Left cardiac atrium (tissue), 4 donors: ENCODE data around the gene GCNT2. TPM values are rescaled to one million over a fixed set of nuclear protein-coding genes. Genes with fewer than 3 reads are reported as not detected.
"Not testable (repeated sequence)": the region's sequence is repeated elsewhere in the genome, so short reads cannot be mapped to it uniquely, and the experiment has no call there.

Source experiments
- ATAC-seq, 2 donors: fragments of 200-7000 bp; cut with Tn5 transposase; one replicate each; pipeline ENCODE4 v1.9.1; 2020; ENCODE audit warnings: mild to moderate bottlenecking in 2 of 2, moderate library complexity in 2 of 2
- DNase-seq: peaks from one replicate; pipeline ENCODE4 v3.0.0-alpha.2; 2020
- intact Hi-C, 2 donors: fragments of 100-400 bp; cut with DNase I; formaldehyde crosslinking; loops; one replicate each; pipeline versions ENCODE4 v1.14.1 to v1.15.1; 2022 to 2023
- total RNA-seq, 2 donors: library from RNA; stranded (reverse); fragmentation: NEBNext Ultra II Directional; extraction: Animal tissue kit (Norgen Biotek cat#: 25700); gene quantifications; one replicate each; pipeline ENCODE4 v1.2.1, GENCODE V29; 2021
- donor health status: DM: no; HTN: yes; CAD: no.
- donor health status: DM: no; HTN: yes; CAD: no; lungs with severe emphysema.
- donor health status: DM: yes; HTN: yes; CAD: no.
- donor health status: Dilated cardiomyopathy.

Gene GCNT2
- total RNA-seq, 2 donors from 2014 or later, result 3.5 to 4.1 TPM

- ATAC-seq, result peak in 1 of 2 donors; percentile 67
- intact Hi-C loops, result no loop called here
- DNase-seq, result no peak
Observed at GRCh38 chr6:10564975-10565673, 44.0 kb downstream of the GCNT2 start.

GRCh38 chr6:10565913-10566312 is 44.8 kb downstream of the GCNT2 start:
- DNase-seq (no peak), ATAC-seq (no peak)
- intact Hi-C loops, result no loop called here

GRCh38 chr6:10567256-10568026 is 46.3 kb downstream of the GCNT2 start:
- no peak for ATAC-seq
- no peak for DNase-seq
- intact Hi-C loops, result no loop called here

- intact Hi-C loops, result no loop called here
- DNase-seq, result no peak
- ATAC-seq, result no peak
Observed at GRCh38 chr6:10569392-10570127, 48.4 kb downstream of the GCNT2 start.

- DNase-seq, intact Hi-C loops, ATAC-seq: not testable (repeated sequence)
Observed at GRCh38 chr6:10575519-10575918, 54.4 kb downstream of the GCNT2 start.

- ATAC-seq (no peak), DNase-seq (no peak)
- intact Hi-C loops, result no loop called here
Observed at GRCh38 chr6:10576226-10576625, 55.1 kb downstream of the GCNT2 start.

GRCh38 chr6:10577112-10577511 is 56.0 kb downstream of the GCNT2 start:
- no peak for DNase-seq
- intact Hi-C loops, result no loop called here
- ATAC-seq, result no peak

- ATAC-seq, result no peak
- intact Hi-C loops, result no loop called here
- DNase-seq, result no peak
Observed at GRCh38 chr6:10578723-10579122, 57.6 kb downstream of the GCNT2 start.

- intact Hi-C loops, result no loop called here
- no peak for ATAC-seq
- DNase-seq, result no peak
Observed at GRCh38 chr6:10579803-10580202, 58.7 kb downstream of the GCNT2 start.

GRCh38 chr6:10580570-10580969 is 59.4 kb downstream of the GCNT2 start:
- intact Hi-C loops, result no loop called here
- ATAC-seq, result no peak
- no peak for DNase-seq

GRCh38 chr6:10581402-10581801 is 60.3 kb downstream of the GCNT2 start:
- intact Hi-C loops, ATAC-seq, DNase-seq: not testable (repeated sequence)

- ATAC-seq (no peak), DNase-seq (no peak)
Observed at GRCh38 chr6:10582774-10583508, 61.8 kb downstream of the GCNT2 start.

GRCh38 chr6:10583509-10583901 is 62.4 kb downstream of the GCNT2 start:
- ATAC-seq (no peak), DNase-seq (no peak)
- intact Hi-C loops, result no loop called here

More at GRCh38 chr6:10582774-10583508, 61.8 kb downstream of the GCNT2 start:
- intact Hi-C loops, result no loop called here

GRCh38 chr6:10584607-10585006 is 63.5 kb downstream of the GCNT2 start:
- DNase-seq (no peak), ATAC-seq (no peak)
- intact Hi-C loops, result no loop called here

GRCh38 chr6:10585209-10585845 is 64.2 kb downstream of the GCNT2 start:
- ATAC-seq, result peak; percentile 32 to 70
- intact Hi-C loops, result no loop called here
- DNase-seq, result no peak

GRCh38 chr6:10586302-10586701 is 65.2 kb downstream of the GCNT2 start:
- no peak for ATAC-seq
- intact Hi-C loops, result no loop called here
- no peak for DNase-seq

GRCh38 chr6:10587656-10588406 is 66.7 kb downstream of the GCNT2 start:
- ATAC-seq (peak in 1 of 2 donors; percentile 23), DNase-seq (no peak)
- intact Hi-C loops, result no loop called here
